ENCODE data around the gene SHB.
"Not testable (repeated sequence)": the region's sequence is repeated elsewhere in the genome, so short reads cannot be mapped to it uniquely, and the experiment has no call there.

Gene SHB

DNA sequence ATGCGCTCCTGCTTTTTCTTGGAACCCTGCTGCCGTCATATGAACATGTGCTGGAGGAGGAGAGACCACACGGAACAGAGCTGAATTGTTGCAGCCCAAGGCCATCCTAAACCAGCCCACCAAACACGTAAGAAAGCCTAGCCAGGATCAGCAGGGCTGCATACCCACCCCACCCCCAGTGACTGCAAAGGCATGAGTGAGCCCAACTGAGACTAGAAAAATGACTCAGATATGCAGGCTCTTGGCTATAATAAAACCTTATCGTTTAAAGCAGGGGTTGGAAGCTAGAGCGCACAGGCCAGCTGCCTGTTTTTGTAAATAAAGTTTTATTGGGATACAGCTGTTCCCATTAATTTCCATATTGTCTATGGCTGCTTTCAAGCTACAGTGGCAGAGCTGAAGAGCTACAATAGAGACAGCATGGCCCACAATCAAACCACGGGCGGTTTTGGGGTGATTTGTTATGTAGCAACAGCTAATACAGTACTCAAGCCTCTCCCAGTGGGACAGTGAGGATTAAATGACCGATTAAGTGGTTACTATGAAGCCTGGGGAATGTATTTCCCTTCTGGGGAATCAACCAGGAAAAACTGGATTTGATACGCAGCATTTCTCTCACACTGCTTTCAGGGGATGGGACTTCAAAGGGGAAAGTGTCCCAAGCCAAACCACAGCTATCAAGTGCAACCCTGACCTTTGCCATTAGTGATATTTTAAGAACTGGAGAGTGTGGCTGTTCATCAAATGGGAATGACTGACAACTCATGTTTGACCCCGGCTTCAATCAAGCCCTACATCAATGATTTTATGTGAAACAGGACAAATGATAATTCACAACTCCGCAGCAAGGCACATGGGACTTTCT is 6.3 kb downstream of the SHB start:
- no peak for DNase-seq

GRCh38 chr9:38062106-38062497 is 6.9 kb downstream of the SHB start:
- no peak for DNase-seq

DNA sequence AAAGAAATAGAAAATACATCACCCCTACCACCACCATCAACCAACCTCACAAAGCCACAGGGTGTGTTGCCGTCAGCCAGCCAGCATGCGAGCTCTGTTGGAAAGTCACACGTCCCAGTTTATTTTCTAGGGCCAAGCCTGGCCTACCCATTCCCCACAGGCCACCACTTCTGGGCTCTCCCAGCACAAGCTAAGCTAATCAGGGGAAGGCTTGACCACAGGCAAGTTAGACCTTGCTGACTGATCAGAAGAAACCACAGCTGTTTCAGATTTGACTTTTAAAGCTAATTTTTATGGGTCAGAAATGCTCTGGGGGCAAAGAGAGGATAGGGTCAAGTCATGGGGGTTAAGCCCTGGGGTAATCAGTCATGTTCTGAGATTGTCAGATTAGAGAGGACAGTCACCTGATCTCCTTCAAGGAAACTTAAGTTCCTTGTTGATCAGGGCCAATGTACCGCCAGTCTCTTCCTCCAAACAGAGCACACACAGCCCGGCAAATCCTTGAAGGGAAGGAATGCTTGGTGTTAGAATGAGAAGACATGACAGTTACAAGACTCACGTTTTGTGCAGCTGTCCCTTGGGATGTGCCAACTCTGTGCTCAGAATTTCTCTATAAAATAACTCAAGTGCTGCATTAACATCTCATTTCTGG is 7.6 kb downstream of the SHB start:
- no peak for DNase-seq

- DNase-seq, result no peak
These were observed 8.3 kb downstream of the SHB start for GRCh38 chr9:38060681-38061080.

DNA sequence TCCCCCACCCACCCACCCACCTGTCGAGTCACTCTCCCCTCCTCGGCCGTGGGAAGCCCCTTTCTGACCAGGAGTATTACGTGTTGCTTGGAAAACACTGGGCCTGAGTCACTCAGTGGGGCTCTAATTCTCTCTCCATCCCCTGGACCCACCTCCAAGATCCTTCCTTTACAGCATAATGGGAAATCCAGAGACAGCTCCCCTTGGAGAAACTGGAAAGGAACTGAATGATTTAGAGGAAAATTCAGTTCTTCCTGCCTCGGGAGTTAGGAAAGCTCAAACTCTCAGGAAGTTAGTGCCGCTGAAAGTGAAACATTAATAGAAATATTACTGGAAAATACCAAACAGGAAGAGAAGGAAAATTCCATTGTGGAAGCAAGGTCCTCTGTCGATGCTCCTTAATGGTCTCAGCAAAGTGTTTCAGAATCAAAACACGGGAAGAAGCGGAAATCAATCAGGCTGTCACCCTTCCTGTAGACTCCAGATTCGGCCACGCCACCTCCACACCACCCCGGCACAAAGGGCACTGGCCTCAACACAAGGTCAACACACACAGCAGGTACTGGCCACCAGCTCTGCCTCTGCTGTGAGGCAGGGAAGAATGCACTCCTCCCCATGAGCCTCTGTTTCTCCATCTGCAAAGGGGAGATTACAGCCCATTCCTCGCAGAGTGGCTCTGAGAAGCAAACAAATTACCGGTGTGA is 9.6 kb downstream of the SHB start:
- DNase-seq, result peak; percentile 42

GRCh38 chr9:38058452-38059232 is 10.4 kb downstream of the SHB start:
- no peak for DNase-seq

- no peak for DNase-seq
These were observed 11.4 kb downstream of the SHB start for GRCh38 chr9:38057416-38058195.

GRCh38 chr9:38054653-38055052 is 14.4 kb downstream of the SHB start:
- no peak for DNase-seq

DNA sequence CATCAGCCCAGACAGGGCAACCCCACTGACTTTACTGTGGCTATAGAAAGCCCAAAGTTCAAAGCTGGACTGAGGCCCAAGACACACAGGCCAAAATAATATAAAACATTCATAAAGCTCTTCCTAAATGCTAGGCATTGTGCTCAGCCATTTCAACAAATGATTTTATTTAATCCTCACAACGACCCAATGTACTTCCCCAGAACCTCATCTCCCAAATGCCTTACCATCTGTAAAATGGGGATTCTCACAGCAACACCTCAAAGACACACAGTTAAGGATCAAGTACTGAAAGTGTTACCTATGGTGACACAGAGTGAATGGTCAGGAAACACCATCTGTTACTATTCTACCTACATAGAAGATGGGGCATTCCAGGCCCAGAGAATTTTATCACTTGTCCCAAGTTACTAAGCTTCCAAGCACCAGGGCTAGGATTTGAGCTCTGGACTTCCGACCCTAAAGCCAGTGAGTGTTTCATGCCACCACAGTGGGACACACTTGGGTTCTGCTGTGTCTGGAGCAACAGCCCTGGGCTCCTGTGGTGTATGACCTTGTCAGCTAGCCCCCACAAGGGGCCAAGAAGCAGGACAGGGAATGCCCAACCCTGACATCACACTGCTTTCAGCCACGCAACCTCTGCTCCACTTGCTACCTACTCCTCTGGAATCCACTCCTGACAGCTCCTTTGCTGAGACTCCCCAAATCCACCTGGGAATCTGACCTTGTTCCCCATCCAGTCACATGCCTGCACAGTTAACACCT is 15.1 kb downstream of the SHB start:
- DNase-seq, result no peak

DNA sequence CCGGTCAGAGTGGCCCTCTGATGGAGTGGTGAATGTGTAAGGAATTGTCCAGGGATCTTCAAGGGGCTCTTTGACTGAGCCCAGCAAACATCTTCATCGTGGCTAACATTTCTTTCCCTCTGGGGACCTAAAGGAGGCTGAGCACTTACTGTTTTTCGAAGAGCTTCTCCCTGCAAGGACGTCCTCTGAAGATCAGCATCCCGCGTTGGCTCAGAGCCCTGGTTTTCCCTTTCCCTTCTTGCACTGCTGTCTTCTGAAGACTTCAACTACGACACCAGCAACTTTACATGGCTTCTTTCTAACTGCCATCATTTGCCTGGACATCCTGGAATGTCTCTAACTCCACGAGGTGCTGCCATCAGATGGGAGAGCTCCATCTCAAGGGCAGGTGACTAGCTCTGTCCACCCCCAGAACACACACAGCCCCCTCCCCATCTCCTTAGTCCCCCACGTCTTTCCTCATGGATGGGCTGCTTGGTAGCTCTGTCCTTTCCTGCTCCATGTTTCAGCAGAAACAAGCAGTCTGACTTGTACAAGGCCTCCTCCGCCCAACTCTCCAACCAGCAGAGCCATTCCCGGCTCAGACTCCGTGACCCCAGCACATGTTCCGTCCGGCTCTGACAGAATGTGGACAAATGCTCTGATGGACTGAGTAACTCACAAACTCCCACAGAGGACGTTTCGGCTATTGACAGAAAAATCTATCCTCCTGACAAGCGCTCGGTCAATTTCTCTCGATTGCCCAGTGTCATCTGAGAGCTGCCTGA is 17.1 kb downstream of the SHB start:
- no peak for DNase-seq

- no peak for DNase-seq
These were observed 20.6 kb downstream of the SHB start for GRCh38 chr9:38048316-38048969.

DNA sequence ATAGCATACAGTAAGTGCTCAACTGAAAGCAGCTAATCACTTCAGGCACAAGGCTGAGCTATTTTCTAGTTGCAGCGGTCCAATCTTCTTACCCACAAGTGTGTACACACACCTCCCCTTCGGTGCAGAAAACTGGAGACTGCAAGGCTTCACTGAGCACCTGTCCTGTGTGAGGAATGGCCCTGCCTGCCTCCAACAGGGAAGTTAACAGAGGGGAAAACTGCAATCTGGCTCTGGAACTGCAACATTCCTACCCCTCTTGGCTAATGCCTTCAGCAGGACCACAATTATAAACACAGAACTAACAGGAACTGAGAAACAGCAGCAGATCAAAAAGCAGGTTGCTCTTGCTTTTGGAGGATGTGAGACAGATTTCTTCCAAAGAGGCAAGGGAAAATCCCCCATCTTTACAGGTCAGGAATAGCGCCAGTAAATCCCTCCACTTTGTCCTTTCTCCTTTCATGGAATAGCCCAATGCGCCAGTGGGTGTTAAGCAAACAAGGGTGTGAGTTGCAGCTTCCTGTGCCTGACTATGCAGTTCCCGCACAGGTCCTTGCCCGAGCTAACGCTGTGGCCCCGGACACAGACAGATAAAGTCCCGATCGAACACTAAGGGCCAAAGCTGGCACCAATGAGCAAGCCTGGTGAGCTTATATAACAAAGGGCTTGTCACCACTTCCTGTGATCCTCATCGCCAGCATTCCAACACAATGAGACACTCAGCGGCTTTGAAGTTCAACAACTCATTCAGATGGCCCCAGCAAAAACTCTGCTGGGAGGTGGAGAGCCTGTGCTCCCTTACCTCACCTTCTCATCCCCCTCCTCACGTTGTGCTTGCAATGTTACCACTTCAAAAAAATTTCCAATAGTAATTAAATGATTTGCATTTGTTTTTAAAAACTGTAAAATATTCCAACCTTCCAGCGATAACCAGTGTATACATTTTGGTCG is 21.5 kb downstream of the SHB start:
- DNase-seq, result no peak

- DNase-seq, result no peak
These were observed 22.2 kb downstream of the SHB start for GRCh38 chr9:38046661-38047300.

DNA sequence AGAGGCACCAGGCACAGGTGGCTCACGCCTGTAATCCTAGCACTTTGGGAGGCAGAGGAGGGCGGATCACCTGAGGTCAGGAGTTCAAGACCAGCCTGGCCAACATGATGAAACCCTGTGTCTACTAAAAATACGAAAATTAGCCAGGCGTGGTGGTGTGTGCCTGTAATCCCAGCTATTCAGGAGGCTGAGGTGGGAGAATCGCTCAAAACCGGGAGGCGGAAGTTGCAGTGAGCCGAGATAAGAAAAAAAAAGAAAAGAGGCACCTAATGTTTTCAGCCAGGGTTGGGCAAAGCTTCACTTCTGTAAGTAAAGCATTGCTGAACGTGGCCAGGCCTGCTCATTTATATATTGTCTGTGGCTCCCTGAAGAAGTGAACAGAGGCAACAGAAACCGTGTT is 23.1 kb downstream of the SHB start:
- DNase-seq, result not testable (repeated sequence)

DNA sequence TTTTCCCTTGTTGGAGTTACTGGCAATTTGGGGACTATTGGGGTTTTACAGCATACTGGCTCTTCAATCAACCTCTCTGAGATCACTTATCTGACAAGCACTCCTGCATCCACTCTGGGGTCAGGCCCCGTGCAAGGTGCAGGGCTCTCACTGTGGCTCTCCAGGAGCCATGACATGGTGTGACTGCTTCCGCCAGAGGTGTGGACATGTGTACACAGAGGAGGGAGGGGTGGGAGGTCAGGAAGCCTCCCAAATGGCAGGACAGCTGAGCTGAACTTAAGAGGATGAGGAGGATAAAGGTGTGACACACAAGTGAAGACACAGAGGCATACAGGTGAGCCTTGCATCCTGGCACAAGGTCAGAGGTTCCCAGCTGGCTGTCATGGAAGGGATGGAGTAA is 24.3 kb downstream of the SHB start:
- no peak for DNase-seq

GRCh38 chr9:38043931-38044623 is 24.9 kb downstream of the SHB start:
- no peak for DNase-seq

GRCh38 chr9:38042626-38043357 is 26.2 kb downstream of the SHB start:
- no peak for DNase-seq

Measured in right hindlimb (tissue), 1 donor.